ENCODE data around the gene RASL11B. TPM values are rescaled to one million over a fixed set of nuclear protein-coding genes. Genes with fewer than 3 reads are reported as not detected.

The RASL11B gene
- total RNA-seq, 2 donors from 2014 or later = 1.3 to 1.8 TPM

- H3K27ac ChIP-seq = no peak overlapping the region
- no peaks in the 10 kb centered on the region for H3K27me3 ChIP-seq
- 45 to 56% methylated on average over 1 of the region's 1 CpG for WGBS, 2 donors
- TF ChIP-seq POLR2A (IDR thresholded peaks at IDR 0.05) (no peak), CTCF (IDR thresholded peaks at IDR 0.05) (no peak)
- intact Hi-C loops (cut with DNase I) = no loop called here
- peaks cover 16% of the 10 kb centered on the region for H3K4me1 ChIP-seq
- ATAC-seq (no peak), DNase-seq (no peak)
- no peaks in the 10 kb centered on the region for H3K9me3 ChIP-seq
- H3K36me3 ChIP-seq (replicated peaks in 1 of 2; ENCODE audit: insufficient read depth in 1 of 2, low read depth in 2 of 2) = no peaks in the 10 kb centered on the region
- no peak overlapping the region for H3K4me3 ChIP-seq
Measured at GRCh38 chr4:52823702-52824092, 38.4 kb upstream of the RASL11B start.

- no peaks in the 10 kb centered on the region for H3K27me3 ChIP-seq
- intact Hi-C loops (cut with DNase I) = no loop called here
- DNase-seq (no peak), ATAC-seq (no peak)
- peaks cover 16% of the 10 kb centered on the region for H3K4me1 ChIP-seq
- H3K4me3 ChIP-seq = no peak overlapping the region
- peak overlapping the region; percentile 28 to 76 (median 57) for H3K27ac ChIP-seq
- H3K9me3 ChIP-seq = no peaks in the 10 kb centered on the region
- WGBS, 2 donors = 95% methylated on average over 6 of the region's 6 CpGs
- H3K36me3 ChIP-seq (replicated peaks in 1 of 2; ENCODE audit: insufficient read depth in 1 of 2, low read depth in 2 of 2) = no peaks in the 10 kb centered on the region
- no peak for TF ChIP-seq CTCF (IDR thresholded peaks at IDR 0.05)
- no peak for TF ChIP-seq POLR2A (IDR thresholded peaks at IDR 0.05)
Measured at GRCh38 chr4:52824270-52824602, 37.9 kb upstream of the RASL11B start.

GRCh38 chr4:52824603-52825459, 37.3 kb upstream of the RASL11B start:
- Histone ChIP-seq H3K9me3 (no peaks in the 10 kb centered on the region), H3K4me1 (peaks cover 16% of the 10 kb centered on the region), H3K27ac (peak overlapping the region; percentile 28 to 76 (median 57)), H3K4me3 (no peak overlapping the region), H3K36me3 (replicated peaks in 1 of 2; ENCODE audit: insufficient read depth in 1 of 2, low read depth in 2 of 2) (no peaks in the 10 kb centered on the region), H3K27me3 (no peaks in the 10 kb centered on the region)
- TF ChIP-seq CTCF (IDR thresholded peaks at IDR 0.05) = no peak
- no peak for TF ChIP-seq POLR2A (IDR thresholded peaks at IDR 0.05)
- ATAC-seq = peak; percentile 82
- 44 to 49% methylated on average over 11 to 12 of the region's 12 CpGs for WGBS, 2 donors
- intact Hi-C loops (cut with DNase I) = no loop called here
- peak in 2 of 4 donors; percentile 34 to 43 for DNase-seq

GRCh38 chr4:52825460-52826090, 36.5 kb upstream of the RASL11B start:
- peak overlapping the region; percentile 28 to 76 (median 57) for H3K27ac ChIP-seq
- peaks cover 16% of the 10 kb centered on the region for H3K4me1 ChIP-seq
- DNase-seq = no peak
- no peak for ATAC-seq
- no peaks in the 10 kb centered on the region for H3K27me3 ChIP-seq
- H3K9me3 ChIP-seq = no peaks in the 10 kb centered on the region
- intact Hi-C loops (cut with DNase I) = no loop called here
- 50 to 67% methylated on average over 3 of the region's 3 CpGs for WGBS, 2 donors
- TF ChIP-seq CTCF (IDR thresholded peaks at IDR 0.05) (no peak), POLR2A (IDR thresholded peaks at IDR 0.05) (no peak)
- no peak overlapping the region for H3K4me3 ChIP-seq
- H3K36me3 ChIP-seq (replicated peaks in 1 of 2; ENCODE audit: insufficient read depth in 1 of 2, low read depth in 2 of 2) = no peaks in the 10 kb centered on the region
